Suprapubic skin (tissue), 4 donors: ENCODE measurements around the gene PTGR2. TPM values are rescaled to one million over a fixed set of nuclear protein-coding genes. Genes with fewer than 3 reads are reported as not detected.
A peak's percentile ranks its signal among the peaks of the same experiment; 100 is the strongest.
"Not testable (repeated sequence)": the region's sequence is repeated elsewhere in the genome, so short reads cannot be mapped to it uniquely, and the experiment has no call there.

Experiments used
- DNase-seq, 2 donors: peaks; one replicate each; pipeline ENCODE4 v3.0.0-alpha.2; 2019; ENCODE audit warnings: low spot score in 2 of 2
- H3K27ac ChIP-seq: fragments of 200-600 bp; sonication (generic); one replicate; pipeline ENCODE4 v1.5.1; 2019
- H3K27me3 ChIP-seq: fragments of 200-600 bp; sonication (generic); one replicate; pipeline ENCODE4 v1.5.1; 2019
- H3K36me3 ChIP-seq: fragments of 200-600 bp; sonication (generic); one replicate; pipeline ENCODE4 v1.5.1; 2019
- H3K4me1 ChIP-seq: fragments of 200-600 bp; sonication (generic); one replicate; pipeline ENCODE4 v1.5.1; 2019
- H3K4me3 ChIP-seq: fragments of 200-600 bp; sonication (generic); one replicate; pipeline ENCODE4 v1.5.1; 2019; ENCODE audit warnings: mild to moderate bottlenecking
- H3K9me3 ChIP-seq: fragments of 200-600 bp; sonication (generic); one replicate; pipeline ENCODE4 v1.5.1; 2019
- EP300 ChIP-seq: sonication (generic); formaldehyde crosslinking; IDR thresholded peaks from one replicate; pipeline ENCODE4 v1.6.1; 2017; ENCODE audit warnings: antibody characterized with exemption
- POLR2A ChIP-seq, 2 donors: fragments of 450-650 bp; IDR thresholded peaks; one replicate each; pipeline ENCODE4 v1.6.1; 2017; ENCODE audit warnings: antibody characterized with exemption in 2 of 2, mild to moderate bottlenecking in 2 of 2, moderate library complexity in 2 of 2
- POLR2AphosphoS5 ChIP-seq, 3 donors: sonication (generic); formaldehyde crosslinking; IDR thresholded peaks; one replicate each; pipeline ENCODE4 v1.6.1; 2017; ENCODE audit warnings: antibody characterized with exemption in 3 of 3
- WGBS: methylation state at CpG from one replicate; pipeline ENCODE4 v1.1.5; 2018; 5-methylcytosine and 5-hydroxymethylcytosine counted together
- total RNA-seq, 4 donors: library from RNA; depleted of rRNA; stranded (reverse); fragments of >200 nt; gene quantifications; one replicate each; pipeline ENCODE4 v1.1.0, GENCODE V29; 2016
- TF ChIP-seq, protein P1 (sequence below), 2 donors: fragments of 200-600 bp in 1 of 2; fragments of 450-650 bp in 1 of 2; sonication (generic) in 1 of 2; IDR thresholded peaks; one replicate each; pipeline ENCODE4 v1.5.1; 2016 to 2019; ENCODE audit warnings: antibody characterized with exemption in 2 of 2, mild to moderate bottlenecking in 1 of 2, moderate library complexity in 1 of 2

PTGR2 gene
- total RNA-seq, 4 donors from 2014 or later = 6.3 to 25.1 (median 10.3) TPM

DNA sequence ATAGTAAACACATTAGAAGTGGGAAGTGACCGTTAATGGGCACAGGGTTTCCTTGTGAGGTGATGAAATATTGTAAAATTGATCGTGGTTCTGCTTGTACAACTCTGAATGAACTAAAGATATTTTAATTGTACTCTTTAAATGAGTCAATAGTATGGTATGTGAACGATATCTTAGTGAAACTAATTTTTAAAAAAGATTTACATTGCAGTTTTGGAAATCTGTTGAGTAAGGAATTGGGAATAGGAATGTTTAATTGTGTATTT is 36.8 kb downstream of the PTGR2 start:
- Histone ChIP-seq H3K27ac (no peak overlapping the region), H3K27me3 (no peaks in the 10 kb centered on the region), H3K9me3 (no peaks in the 10 kb centered on the region), H3K4me3 (peak overlapping the region; percentile 72), H3K36me3 (peaks cover 8% of the 10 kb centered on the region), H3K4me1 (peaks cover 33% of the 10 kb centered on the region)
- WGBS = 19% methylated on average over 3 of the region's 3 CpGs
- DNase-seq = no peak
- TF ChIP-seq POLR2A (IDR thresholded peaks at IDR 0.05) (no peak), EP300 (no peak), POLR2AphosphoS5 (IDR thresholded peaks at IDR 0.05) (no peak)
- TF ChIP-seq, protein P1, sequence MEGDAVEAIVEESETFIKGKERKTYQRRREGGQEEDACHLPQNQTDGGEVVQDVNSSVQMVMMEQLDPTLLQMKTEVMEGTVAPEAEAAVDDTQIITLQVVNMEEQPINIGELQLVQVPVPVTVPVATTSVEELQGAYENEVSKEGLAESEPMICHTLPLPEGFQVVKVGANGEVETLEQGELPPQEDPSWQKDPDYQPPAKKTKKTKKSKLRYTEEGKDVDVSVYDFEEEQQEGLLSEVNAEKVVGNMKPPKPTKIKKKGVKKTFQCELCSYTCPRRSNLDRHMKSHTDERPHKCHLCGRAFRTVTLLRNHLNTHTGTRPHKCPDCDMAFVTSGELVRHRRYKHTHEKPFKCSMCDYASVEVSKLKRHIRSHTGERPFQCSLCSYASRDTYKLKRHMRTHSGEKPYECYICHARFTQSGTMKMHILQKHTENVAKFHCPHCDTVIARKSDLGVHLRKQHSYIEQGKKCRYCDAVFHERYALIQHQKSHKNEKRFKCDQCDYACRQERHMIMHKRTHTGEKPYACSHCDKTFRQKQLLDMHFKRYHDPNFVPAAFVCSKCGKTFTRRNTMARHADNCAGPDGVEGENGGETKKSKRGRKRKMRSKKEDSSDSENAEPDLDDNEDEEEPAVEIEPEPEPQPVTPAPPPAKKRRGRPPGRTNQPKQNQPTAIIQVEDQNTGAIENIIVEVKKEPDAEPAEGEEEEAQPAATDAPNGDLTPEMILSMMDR (IDR thresholded peaks at IDR 0.05) = no peak

DNA sequence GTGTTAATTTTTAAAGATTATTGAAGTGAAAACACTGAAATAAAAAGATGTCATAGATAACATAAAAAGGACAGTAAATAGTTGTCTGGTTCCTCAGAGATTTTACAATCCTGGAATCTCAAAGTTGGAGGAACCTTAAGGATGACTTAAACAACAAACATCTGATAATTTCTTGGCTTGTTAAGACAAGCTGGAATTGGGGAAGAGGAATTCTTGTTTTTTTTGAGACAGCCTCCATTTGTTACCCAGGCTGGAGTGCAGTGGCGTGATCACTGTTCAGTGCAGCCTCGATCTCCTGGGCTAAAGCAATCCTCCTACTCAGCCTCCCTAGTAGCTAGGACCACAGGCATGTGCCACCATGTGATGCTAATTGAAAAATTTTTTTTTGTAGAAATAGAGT is 37.3 kb downstream of the PTGR2 start:
- Histone ChIP-seq H3K4me1 (peaks cover 33% of the 10 kb centered on the region), H3K27ac (no peak overlapping the region), H3K36me3 (peaks cover 13% of the 10 kb centered on the region), H3K9me3 (no peaks in the 10 kb centered on the region), H3K4me3 (no peak overlapping the region), H3K27me3 (no peaks in the 10 kb centered on the region)
- 39% methylated on average over 2 of the region's 2 CpGs for WGBS
- TF ChIP-seq POLR2A (IDR thresholded peaks at IDR 0.05) (no peak), EP300 (no peak), POLR2AphosphoS5 (IDR thresholded peaks at IDR 0.05) (no peak)
- TF ChIP-seq, protein P1 (IDR thresholded peaks at IDR 0.05) = no peak
- DNase-seq = no peak

DNA sequence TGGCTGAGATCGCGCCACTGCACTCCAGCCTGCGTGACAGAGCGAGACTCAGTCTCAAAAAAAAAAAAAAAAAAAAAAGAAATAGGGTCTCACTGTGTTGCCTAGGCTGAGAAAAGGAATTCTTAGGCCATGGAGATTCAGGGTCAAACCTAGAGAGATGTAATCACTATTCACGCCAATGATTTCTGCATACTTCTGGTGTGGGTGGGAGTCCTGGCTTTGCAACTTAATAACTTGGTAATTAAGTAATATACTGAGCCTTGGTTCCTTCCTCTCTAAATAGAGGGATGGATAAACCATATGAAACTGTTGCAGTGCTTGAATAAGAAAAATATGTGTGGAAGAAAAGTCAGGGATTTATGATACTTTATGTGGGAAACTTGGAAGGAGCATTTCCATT is 37.7 kb downstream of the PTGR2 start:
- Histone ChIP-seq H3K27ac (no peak overlapping the region), H3K4me3 (no peak overlapping the region), H3K27me3 (no peaks in the 10 kb centered on the region), H3K4me1 (peaks cover 33% of the 10 kb centered on the region), H3K36me3 (peaks cover 17% of the 10 kb centered on the region), H3K9me3 (no peaks in the 10 kb centered on the region)
- no peak for DNase-seq
- 74% methylated on average over 5 of the region's 5 CpGs for WGBS
- no peak for TF ChIP-seq POLR2AphosphoS5 (IDR thresholded peaks at IDR 0.05)
- no peak for TF ChIP-seq EP300
- TF ChIP-seq, protein P1 (IDR thresholded peaks at IDR 0.05) = no peak
- TF ChIP-seq POLR2A (IDR thresholded peaks at IDR 0.05) = no peak

DNA sequence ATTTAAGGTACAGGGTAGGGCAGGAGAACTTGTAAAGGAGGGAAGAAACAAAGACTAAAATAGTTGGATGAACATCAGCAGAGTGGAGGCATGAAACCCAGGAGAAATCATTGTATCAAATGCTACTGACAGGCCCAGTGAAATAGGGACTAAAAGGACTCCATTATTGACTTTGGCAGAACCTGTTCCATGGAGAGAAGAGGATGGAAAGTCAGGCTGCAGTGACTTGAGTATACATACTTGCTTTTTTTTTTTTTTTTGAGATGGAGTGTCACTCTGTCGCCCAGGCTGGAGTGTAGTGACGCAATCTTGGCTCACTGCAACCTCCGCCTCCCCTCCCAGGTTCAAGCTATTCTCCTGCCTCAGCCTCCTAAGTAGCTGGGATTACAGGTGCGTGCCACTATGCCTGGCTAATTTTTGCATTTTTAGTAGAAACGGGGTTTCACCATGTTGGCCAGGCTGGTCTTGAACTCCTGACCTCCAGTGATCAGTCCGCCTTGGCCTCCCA is 42.6 kb downstream of the PTGR2 start:
- H3K36me3 ChIP-seq = peaks cover 65% of the 10 kb centered on the region
- H3K4me1 ChIP-seq, DNase-seq, H3K27ac ChIP-seq, H3K4me3 ChIP-seq, H3K27me3 ChIP-seq, H3K9me3 ChIP-seq: not testable (repeated sequence)
- WGBS = 92% methylated on average over 5 of the region's 6 CpGs

DNA sequence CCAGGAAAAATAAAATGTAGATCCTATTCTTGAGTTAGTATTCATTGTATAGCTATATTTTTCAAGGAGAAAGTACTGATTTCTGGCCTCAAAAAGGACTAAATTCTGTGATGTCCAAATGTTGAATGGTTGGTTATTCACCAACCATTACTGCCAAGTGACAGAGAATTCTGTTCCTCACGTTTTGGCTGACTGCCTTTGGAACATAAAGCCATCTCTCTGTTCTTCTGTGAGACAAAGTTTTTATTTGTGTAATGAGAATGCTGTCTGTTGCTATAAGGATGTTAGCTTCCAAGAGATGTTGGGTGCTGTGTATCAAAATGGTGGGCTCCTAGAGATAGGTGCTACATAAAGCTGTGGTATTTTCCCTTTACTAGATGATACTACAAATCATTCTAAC is 44.3 kb downstream of the PTGR2 start:
- 64% methylated on average over 1 of the region's 1 CpG for WGBS
- no peaks in the 10 kb centered on the region for H3K4me1 ChIP-seq
- DNase-seq = no peak
- H3K27ac ChIP-seq = no peak overlapping the region
- H3K4me3 ChIP-seq = no peak overlapping the region
- H3K36me3 ChIP-seq = peaks cover 81% of the 10 kb centered on the region
- no peaks in the 10 kb centered on the region for H3K9me3 ChIP-seq
- TF ChIP-seq, protein P1 (IDR thresholded peaks at IDR 0.05) = no peak
- no peak for TF ChIP-seq EP300
- no peak for TF ChIP-seq POLR2AphosphoS5 (IDR thresholded peaks at IDR 0.05)
- no peak for TF ChIP-seq POLR2A (IDR thresholded peaks at IDR 0.05)
- no peaks in the 10 kb centered on the region for H3K27me3 ChIP-seq

DNA sequence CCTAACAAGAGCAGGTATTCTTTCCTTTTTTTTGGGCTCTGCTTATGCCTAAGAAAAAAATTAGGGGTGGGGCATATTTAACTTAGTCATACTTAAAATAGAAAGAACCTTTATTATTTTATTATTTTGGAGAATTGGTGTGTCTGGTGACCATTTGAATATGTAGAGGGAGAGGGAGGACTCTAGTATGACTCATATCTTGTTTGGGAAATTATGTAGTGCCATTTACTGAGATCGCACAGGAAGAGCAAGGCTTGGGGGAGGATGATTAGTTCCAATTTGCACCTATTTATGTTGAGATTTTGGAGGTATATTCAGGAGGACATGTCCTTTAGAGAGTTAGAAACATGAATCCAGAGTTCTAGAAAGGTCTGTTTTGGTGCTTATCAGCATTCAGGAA is 44.9 kb downstream of the PTGR2 start:
- Histone ChIP-seq H3K4me1 (no peaks in the 10 kb centered on the region), H3K27ac (no peak overlapping the region), H3K36me3 (peaks cover 81% of the 10 kb centered on the region), H3K27me3 (no peaks in the 10 kb centered on the region), H3K4me3 (no peak overlapping the region), H3K9me3 (no peaks in the 10 kb centered on the region)
- TF ChIP-seq, protein P1 (IDR thresholded peaks at IDR 0.05) = no peak
- TF ChIP-seq EP300 (no peak), POLR2AphosphoS5 (IDR thresholded peaks at IDR 0.05) (no peak), POLR2A (IDR thresholded peaks at IDR 0.05) (no peak)
- no peak for DNase-seq
- WGBS = 69% methylated on average over 1 of the region's 1 CpG
